GM10266 (cell line): ENCODE results near the gene INPP4B.

Source experiments
- DNase-seq: peaks from one replicate; pipeline ENCODE4 v3.0.0; 2012; ENCODE audit errors: extremely low spot score
- TF ChIP-seq, protein P1 (sequence below): IDR thresholded peaks from 2 replicates; pipeline ENCODE4 v1.5.1; 2012; ENCODE audit warnings: mild to moderate bottlenecking, low read depth; ENCODE audit not compliant: control insufficient read depth, insufficient read depth; ENCODE audit errors: missing control alignments

INPP4B gene

DNA sequence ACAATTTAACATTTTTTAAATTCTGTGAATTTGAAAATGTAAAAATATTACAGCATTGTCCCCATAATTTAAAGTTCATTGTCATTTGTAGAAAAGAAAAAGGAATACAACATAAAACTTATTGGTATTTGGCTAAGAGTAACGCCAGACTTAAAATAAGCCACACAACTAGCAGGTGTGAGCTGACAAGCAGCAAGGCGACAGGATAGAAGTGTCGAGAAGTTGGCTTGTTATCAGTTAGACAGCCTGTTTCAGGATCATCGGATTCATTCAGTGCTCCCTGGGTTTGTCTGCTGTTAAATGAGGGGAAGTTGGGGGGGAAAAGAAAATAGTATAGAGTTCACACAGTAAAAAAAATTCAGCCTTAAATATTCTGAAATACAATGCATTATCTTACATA, 816.1 kb downstream of the INPP4B start:
- DNase-seq: no peak
- TF ChIP-seq, protein P1, sequence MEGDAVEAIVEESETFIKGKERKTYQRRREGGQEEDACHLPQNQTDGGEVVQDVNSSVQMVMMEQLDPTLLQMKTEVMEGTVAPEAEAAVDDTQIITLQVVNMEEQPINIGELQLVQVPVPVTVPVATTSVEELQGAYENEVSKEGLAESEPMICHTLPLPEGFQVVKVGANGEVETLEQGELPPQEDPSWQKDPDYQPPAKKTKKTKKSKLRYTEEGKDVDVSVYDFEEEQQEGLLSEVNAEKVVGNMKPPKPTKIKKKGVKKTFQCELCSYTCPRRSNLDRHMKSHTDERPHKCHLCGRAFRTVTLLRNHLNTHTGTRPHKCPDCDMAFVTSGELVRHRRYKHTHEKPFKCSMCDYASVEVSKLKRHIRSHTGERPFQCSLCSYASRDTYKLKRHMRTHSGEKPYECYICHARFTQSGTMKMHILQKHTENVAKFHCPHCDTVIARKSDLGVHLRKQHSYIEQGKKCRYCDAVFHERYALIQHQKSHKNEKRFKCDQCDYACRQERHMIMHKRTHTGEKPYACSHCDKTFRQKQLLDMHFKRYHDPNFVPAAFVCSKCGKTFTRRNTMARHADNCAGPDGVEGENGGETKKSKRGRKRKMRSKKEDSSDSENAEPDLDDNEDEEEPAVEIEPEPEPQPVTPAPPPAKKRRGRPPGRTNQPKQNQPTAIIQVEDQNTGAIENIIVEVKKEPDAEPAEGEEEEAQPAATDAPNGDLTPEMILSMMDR: no peak

DNA sequence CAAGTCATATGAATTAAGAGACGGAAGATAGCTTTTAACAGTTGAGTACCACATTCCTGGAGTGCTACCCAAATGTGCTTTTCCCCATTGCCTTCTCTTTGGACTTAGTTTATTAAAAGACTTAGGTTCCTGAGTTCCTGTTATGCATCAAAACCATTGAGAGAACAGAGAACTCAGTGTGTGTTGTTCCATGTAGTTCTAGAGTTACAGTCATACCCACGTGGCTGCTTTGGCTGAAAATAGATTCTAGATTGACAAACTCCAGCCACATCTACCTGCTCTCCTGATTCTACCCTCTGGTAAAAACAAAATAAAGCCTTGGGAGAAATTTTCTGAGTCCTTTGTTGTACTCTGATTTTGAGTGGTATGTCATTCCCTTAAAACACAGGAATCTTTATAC, 824.3 kb downstream of the INPP4B start:
- TF ChIP-seq, protein P1: no peak
- DNase-seq: no peak

DNA sequence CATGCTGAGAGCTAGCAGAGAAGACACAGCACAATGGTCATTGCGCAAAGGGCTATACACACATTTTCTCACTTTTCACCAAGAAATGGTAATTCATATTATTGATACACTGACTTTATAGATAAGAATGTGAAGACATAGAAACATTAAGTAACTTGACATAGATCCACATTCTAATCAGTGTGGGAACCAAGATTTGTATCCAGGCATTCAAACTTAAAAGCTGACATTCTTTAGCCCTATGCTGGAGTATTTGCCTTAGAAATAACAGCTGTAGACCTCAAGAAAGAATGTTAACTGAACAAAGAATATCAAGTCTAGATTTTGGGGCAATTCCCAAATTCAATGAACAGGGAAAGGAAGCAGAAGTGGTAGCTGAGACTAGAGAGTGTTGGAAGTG, 824.9 kb downstream of the INPP4B start:
- TF ChIP-seq, protein P1: no peak
- DNase-seq: no peak

DNA sequence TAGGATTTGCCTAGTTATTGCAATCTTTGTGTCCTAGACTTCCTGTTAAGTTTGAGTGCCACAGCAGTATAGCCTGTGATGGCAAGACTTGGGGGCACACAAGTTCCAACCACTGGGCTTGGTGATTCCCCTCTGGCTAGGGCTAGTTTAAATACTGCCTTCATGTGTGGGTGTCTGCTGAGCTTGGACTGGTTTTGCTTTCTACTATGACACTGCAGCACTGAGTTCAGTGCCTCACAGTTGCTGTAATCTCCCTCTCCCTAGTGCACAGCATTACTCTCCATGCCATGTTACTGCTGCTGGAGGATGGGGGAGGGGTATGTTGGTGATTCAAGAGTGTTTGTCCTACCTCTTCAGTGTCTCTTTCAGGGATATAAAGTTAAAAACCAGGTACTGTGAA, 830.1 kb downstream of the INPP4B start:
- no peak for DNase-seq
- TF ChIP-seq, protein P1: no peak

DNA sequence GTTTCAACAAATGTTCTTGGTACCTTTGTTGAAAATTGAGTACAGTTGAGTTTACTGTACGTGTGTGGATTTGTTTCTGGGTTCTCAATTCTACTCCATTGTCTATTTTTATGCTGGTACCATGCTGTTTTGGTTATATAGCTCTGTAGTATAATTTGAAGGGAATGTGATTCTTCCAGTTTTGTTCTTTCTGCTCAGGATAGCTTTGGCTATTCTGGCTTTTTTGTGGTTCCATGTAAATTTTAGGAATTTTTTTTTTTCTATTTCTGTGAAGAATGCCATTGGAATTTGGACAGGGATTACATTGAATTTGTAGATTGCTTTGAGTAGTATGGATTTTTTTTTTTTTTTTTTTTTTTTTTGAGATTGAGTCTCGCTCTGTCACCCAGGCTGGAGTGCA, 836.4 kb downstream of the INPP4B start:
- TF ChIP-seq, protein P1: no peak

DNA sequence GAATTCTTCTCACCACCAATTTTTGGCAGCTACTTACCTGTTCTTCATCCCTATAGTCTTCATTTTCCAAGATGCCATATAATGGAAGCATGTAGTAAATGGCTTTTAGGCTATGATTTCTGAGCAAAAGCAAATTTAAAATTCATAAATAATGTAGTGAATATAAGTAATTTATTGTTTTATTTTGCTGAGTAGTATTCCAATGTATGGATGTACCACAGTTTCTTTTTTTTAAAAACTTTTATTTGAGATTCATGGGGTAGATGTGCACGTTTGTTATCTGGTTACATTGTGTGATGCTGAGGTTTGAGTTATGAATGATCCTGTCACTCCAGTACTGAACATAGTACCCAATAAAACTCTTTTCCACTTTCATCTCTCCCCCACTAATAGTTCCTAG, 840.6 kb downstream of the INPP4B start:
- TF ChIP-seq, protein P1: no peak
- no peak for DNase-seq

More for the DNA sequence above, 836.4 kb downstream of the INPP4B start:
- no peak for DNase-seq

DNA sequence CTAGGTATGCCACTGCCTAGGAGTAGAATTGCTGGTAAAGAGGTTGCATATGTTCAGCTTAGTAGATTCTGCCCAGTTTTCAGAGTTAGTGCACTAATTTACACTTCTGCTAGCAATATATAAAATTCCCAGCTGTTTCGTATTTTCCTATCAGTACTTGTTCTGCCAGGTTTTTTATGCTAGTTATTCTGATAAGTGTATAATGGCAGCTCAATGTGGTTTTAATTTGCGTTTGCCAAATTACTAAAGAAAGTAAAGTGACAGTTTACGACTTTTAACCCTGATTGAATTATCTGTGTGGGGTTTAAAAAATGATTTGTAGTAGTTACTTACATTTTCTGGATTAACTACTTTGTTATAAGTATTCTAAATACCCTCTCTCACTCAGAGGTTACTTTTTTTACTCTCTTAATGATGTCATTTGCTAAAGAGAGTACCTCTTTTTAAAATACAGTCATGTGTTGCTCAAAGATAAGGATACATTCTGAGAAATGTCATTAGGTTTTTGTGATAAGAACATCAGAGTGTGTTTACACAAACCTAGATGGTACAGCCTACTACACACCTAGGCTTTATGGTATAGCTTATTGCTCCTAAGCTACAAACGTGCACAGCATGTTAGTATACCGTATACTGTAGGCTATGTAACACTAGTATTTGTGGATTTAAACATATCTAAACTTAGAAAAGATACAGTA, 846.5 kb downstream of the INPP4B start:
- DNase-seq: no peak

More for the DNA sequence above, 846.5 kb downstream of the INPP4B start:
- TF ChIP-seq, protein P1: no peak
